OCI-LY7 (cell line): ENCODE results near the gene TRMT10C. TPM values are rescaled to one million over a fixed set of nuclear protein-coding genes. Genes with fewer than 3 reads are reported as not detected.

Source experiments
- BruUV-seq: library from RNA; stranded (reverse); fragments of 400-500 nt; replicated peaks from 2 replicates; lab custom pipeline; 2021; lab: Mats Ljungman, UMichigan
- CTCF ChIA-PET: fragments of 300-600 bp; sonication (Branson Sonifier 250); formaldehyde crosslinking; loops from one replicate; lab custom pipeline; 2022; ENCODE audit warnings: antibody characterized with exemption; ENCODE audit not compliant: unreplicated experiment; lab: Charles Lee
- POLR2A ChIA-PET: fragments of 300-600 bp; sonication (Branson Sonifier 250); formaldehyde crosslinking; loops from one replicate; lab custom pipeline; 2022; ENCODE audit warnings: antibody characterized with exemption; lab: Charles Lee
- DNase-seq: peaks from one replicate; pipeline ENCODE4 v3.0.0-alpha.2; 2015; ENCODE audit warnings: low spot score
- H2AFZ ChIP-seq: fragments of 200-600 bp; sonication (generic), shearing (Covaris generic); 2 replicates; pipeline ENCODE4 v1.6.1; 2014; ENCODE audit warnings: mild to moderate bottlenecking, antibody characterized with exemption, low read length, moderate library complexity
- H3K27ac ChIP-seq: fragments of 200-600 bp; sonication (generic); 2 replicates; pipeline ENCODE4 v1.5.1; 2014; ENCODE audit warnings: mixed run types, low read depth, mild to moderate bottlenecking, moderate library complexity, low read length, inconsistent platforms; ENCODE audit not compliant: poor library complexity, severe bottlenecking
- H3K36me3 ChIP-seq: fragments of 200-600 bp; sonication (generic); 2 replicates; pipeline ENCODE4 v1.6.1; 2014; ENCODE audit warnings: mild to moderate bottlenecking, antibody characterized with exemption, low read length, moderate library complexity, mixed read lengths; ENCODE audit not compliant: insufficient read depth
- H3K4me1 ChIP-seq: fragments of 200-600 bp; sonication (generic); 2 replicates; pipeline ENCODE4 v1.5.1; 2014; ENCODE audit warnings: mild to moderate bottlenecking, low read length; ENCODE audit not compliant: insufficient read depth, poor library complexity, severe bottlenecking
- H3K4me2 ChIP-seq: fragments of 200-600 bp; sonication (generic); 2 replicates; pipeline ENCODE4 v1.6.1; 2014; ENCODE audit warnings: mild to moderate bottlenecking, low read length
- H3K4me3 ChIP-seq: fragments of 200-600 bp; sonication (generic); 2 replicates; pipeline ENCODE4 v1.5.1; 2014; ENCODE audit warnings: mild to moderate bottlenecking, low read depth, low read length; ENCODE audit not compliant: poor library complexity, severe bottlenecking
- H3K79me2 ChIP-seq: fragments of 200-600 bp; sonication (generic); 2 replicates; pipeline ENCODE4 v1.6.1; 2016; ENCODE audit warnings: low read depth, mild to moderate bottlenecking, low read length, moderate library complexity, mixed read lengths; ENCODE audit not compliant: insufficient read depth
- H3K9me2 ChIP-seq: fragments of 200-600 bp; sonication (generic); 2 replicates; pipeline ENCODE4 v1.6.1; 2016; ENCODE audit warnings: mild to moderate bottlenecking, low read length, mixed read lengths; ENCODE audit not compliant: insufficient read depth
- H3K9me3 ChIP-seq: fragments of 200-600 bp; sonication (generic); 2 replicates; pipeline ENCODE4 v1.6.1; 2014; ENCODE audit warnings: mild to moderate bottlenecking, mixed run types, low read length, mixed read lengths
- H4K20me1 ChIP-seq: fragments of 200-600 bp; sonication (generic); 2 replicates; pipeline ENCODE4 v1.6.1; 2014; ENCODE audit warnings: mild to moderate bottlenecking, antibody characterized with exemption, low read length, moderate library complexity, mixed read lengths; ENCODE audit not compliant: insufficient read depth
- CTCF ChIP-seq: fragments of 200-600 bp; sonication (generic); conservative IDR thresholded peaks from 2 replicates; pipeline ENCODE4 v1.5.1; 2014; ENCODE audit warnings: mild to moderate bottlenecking, antibody characterized with exemption, low read length, moderate library complexity, mixed read lengths
- EZH2phosphoT487 ChIP-seq: fragments of 200-600 bp; sonication (generic); IDR thresholded peaks from 2 replicates; pipeline ENCODE4 v1.6.1; 2018; ENCODE audit warnings: low read depth, borderline replicate concordance, mild to moderate bottlenecking, mixed run types, antibody characterized with exemption, low read length, moderate library complexity, mixed read lengths
- intact Hi-C: fragments of 100-400 bp; cut with micrococcal nuclease; formaldehyde crosslinking; loops from one replicate; pipeline ENCODE4 v1.10.0; 2022; ENCODE audit not compliant: unreplicated experiment
- total RNA-seq, 2 experiments: library from RNA; depleted of rRNA in 1 of 2; stranded (reverse); fragments of >200 nt in 1 of 2; shearing (Covaris generic) in 1 of 2; gene quantifications; 2 replicates each; pipeline ENCODE4 v1.2.3, GENCODE V29; 2014 to 2022

The TRMT10C gene
- total RNA-seq, 2 experiments from 2014 or later: 23.6 to 29.1 TPM

DNA sequence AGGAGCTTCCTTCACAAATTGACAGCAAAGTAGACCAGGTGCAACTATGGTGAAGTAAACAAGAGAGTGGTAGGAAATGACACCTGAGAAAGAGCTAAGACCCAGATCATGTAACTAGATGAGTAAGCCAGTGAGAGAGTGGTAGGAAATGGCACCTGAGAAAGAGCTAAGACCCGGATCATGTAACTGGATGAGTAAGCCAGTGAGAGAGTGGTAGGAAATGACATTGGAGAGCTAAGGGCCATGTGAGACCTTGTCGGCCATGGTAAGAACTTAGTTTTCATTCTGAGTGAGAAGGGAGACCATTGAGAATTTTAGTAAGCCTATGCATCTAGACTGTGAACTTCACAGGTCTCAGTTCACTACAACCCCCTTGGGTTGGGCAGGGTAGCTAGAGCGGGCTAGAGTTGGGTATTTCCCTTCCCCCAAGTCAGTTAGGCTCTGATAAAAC, 43.2 kb upstream of the TRMT10C start:
- no peaks in the 10 kb centered on the region for H3K9me3 ChIP-seq
- peak overlapping the region; percentile 92 for H2AFZ ChIP-seq
- H3K4me3 ChIP-seq: no peak overlapping the region
- H3K36me3 ChIP-seq: no peaks in the 10 kb centered on the region
- H3K9me2 ChIP-seq: no peaks in the 10 kb centered on the region
- POLR2A ChIA-PET: interaction anchor here (0.6 to 1.8 kb wide), 9 partner anchors 9 to 1254 kb away, joined by 3 to 6 read pairs (median 3); no protein-coding TSS in a partner anchor
- H3K79me2 ChIP-seq: no peaks in the 10 kb centered on the region
- CTCF ChIA-PET: no interaction called here
- TF ChIP-seq CTCF (no peak), EZH2phosphoT487 (no peak)
- H3K27ac ChIP-seq: no peak overlapping the region
- no TSS peak for BruUV-seq
- peaks cover 23% of the 10 kb centered on the region for H3K4me1 ChIP-seq
- H3K4me2 ChIP-seq: peak overlapping the region; percentile 26; the same call in 1 of the 2 replicates
- intact Hi-C loops: no loop called here
- DNase-seq: peak; percentile 38
- no peaks in the 10 kb centered on the region for H4K20me1 ChIP-seq

DNA sequence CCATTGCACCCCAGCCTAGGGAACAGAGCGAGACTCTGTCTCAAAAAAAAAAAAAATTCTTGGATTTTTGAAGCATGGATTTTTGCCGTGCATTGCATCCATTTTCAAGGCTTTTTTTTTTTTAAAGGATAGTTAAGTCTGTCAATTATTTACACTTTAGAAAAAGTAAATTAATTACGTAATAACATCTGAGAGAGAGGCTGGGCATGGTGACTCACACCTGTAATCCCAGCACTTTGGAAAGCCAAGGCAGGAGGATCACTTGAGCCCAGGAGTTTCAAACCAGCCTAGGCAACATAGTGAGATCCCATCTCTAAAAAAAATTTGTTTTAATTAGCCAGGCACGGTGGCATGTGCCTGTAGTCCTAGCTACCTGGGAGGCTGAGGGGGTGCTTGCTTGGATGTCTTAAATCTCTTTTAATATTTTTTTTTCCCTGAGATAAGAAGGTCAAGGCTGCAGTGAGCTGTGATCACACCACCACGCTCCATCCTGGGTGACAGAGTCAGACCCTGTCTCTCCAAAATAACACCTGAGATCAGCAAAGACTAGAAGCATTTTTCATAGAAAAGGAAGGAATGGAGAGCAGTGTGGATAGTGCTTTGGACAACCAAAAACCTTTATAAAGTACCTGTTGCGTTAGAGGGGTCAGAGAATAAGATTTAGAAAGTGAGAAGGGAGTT, 41.8 kb upstream of the TRMT10C start:
- no peak overlapping the region for H3K27ac ChIP-seq
- peaks cover 17% of the 10 kb centered on the region for H3K4me1 ChIP-seq
- CTCF ChIA-PET: no interaction called here

More for the DNA sequence above, 41.8 kb upstream of the TRMT10C start:
- POLR2A ChIA-PET: interaction anchor here (0.9 to 1.8 kb wide), 4 partner anchors 10 to 161 kb away, joined by 3 to 5 read pairs (median 4); partner anchors contain the start of gene PCNP
- BruUV-seq: no TSS peak
- intact Hi-C loops: no loop called here
- no peak for TF ChIP-seq CTCF
- TF ChIP-seq EZH2phosphoT487: no peak
- Histone ChIP-seq H4K20me1 (no peaks in the 10 kb centered on the region), H2AFZ (peak overlapping the region; percentile 74; the same call in 1 of the 2 replicates), H3K36me3 (no peaks in the 10 kb centered on the region), H3K9me3 (no peaks in the 10 kb centered on the region), H3K79me2 (no peaks in the 10 kb centered on the region), H3K4me2 (no peak overlapping the region), H3K9me2 (no peaks in the 10 kb centered on the region), H3K4me3 (no peak overlapping the region)
- DNase-seq: no peak
